Measurements from ENCODE around the gene SLC7A6.

SLC7A6 gene

DNA sequence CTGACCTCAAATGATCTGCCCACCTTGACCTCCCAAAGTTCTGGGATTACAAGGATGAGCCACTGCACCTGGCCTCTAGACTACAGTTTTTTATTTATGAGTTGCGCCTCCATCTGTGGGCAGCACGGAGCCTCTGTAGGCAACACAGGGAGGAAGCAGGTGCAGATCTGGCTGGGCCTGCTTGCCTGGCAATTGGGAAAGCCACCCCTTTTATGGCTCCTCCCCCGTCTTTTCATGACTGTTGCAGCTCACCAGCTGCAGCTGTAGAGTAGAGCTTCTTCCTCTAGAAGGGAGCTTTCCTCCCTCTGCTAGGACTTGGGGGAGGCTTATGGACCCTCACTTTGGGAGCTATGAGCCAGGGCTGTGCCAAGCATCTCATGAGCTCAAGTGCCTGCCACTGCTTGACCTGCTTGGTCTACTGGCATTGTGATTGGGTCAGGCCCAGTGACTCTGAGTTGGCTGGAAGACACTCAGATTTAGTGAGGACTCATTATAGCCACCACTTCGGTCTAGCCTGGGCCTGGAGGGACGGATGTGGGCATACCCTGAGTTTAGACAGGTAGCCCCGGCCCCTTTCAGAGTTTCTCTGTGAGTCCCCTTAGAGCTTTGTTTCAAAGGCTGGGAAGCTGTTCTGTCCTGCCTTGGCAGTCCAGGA is 6.9 kb upstream of the SLC7A6 start:
- DNase-seq (ENCODE audit: low read depth in 2 of 2) = no peak

DNA sequence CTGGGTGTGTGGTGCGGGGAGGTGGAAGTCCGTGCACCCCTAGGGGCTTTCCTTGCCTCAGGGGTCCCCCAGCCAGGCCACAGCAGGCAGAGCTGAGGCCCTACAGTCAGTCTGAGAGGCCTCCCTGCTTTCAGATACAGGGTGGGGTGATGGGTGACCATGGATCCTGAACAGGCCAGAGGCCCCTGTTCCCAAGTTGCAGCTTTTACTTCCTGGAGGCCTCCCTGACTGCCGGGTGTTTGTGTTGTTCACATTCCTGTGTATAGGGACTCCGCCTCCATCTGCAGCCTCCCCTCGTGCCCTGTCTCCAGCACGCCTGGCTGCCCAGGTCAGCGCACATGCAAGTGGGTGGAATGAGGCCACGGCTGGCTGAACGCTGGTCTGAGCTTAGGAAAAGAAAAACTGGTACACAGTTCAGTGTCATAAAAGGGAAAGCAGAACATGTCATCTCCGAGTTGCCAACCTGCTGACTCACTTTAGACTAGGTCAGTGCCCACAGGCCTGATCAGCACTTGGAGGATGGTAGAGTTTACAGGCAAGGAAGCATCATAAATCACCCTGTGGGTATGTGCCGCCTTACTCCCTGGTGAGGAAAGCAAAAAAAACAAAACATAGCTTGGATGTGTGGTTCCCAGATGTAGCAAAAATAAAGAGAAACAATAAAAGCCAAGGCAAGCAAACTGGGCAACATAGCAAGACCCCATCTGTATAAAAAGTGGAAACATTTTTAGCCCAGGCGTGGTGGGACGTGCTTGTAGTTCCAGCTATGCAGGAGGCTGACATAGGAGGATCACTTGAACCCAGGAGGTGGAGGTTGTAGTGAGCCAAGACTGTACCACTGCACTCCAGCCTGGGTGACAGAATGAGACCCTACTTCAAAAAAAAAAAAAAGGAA is 6.2 kb upstream of the SLC7A6 start:
- DNase-seq (ENCODE audit: low read depth in 2 of 2) = no peak

DNA sequence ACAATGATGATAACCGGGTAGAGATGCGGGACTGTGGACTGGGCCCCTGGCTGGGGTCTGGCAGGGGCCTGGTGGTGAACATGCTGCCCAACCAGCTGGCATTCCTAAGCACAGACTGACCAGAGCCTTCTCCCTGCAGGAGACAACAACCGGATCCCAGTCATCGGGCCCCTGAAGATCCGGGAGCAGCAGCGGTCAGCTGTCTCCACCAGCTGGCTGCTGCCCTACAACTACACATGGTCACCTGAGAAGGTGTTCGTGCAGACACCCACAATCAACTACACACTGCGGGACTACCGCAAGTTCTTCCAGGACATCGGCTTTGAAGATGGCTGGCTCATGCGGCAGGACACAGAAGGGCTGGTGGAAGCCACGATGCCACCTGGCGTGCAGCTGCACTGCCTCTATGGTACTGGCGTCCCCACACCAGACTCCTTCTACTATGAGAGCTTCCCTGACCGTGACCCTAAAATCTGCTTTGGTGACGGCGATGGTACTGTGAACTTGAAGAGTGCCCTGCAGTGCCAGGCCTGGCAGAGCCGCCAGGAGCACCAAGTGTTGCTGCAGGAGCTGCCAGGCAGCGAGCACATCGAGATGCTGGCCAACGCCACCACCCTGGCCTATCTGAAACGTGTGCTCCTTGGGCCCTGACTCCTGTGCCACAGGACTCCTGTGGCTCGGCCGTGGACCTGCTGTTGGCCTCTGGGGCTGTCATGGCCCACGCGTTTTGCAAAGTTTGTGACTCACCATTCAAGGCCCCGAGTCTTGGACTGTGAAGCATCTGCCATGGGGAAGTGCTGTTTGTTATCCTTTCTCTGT is 5.1 kb upstream of the SLC7A6 start:
- no peak for DNase-seq (ENCODE audit: low read depth in 2 of 2)

GRCh38 chr16:68263559-68264127 is 683 bp upstream of the SLC7A6 start:
- DNase-seq (ENCODE audit: low read depth in 2 of 2) = no peak

GRCh38 chr16:68265078-68265920 is 973 bp downstream of the SLC7A6 start:
- DNase-seq (ENCODE audit: low read depth in 2 of 2) = peak; percentile 33 to 43

DNA sequence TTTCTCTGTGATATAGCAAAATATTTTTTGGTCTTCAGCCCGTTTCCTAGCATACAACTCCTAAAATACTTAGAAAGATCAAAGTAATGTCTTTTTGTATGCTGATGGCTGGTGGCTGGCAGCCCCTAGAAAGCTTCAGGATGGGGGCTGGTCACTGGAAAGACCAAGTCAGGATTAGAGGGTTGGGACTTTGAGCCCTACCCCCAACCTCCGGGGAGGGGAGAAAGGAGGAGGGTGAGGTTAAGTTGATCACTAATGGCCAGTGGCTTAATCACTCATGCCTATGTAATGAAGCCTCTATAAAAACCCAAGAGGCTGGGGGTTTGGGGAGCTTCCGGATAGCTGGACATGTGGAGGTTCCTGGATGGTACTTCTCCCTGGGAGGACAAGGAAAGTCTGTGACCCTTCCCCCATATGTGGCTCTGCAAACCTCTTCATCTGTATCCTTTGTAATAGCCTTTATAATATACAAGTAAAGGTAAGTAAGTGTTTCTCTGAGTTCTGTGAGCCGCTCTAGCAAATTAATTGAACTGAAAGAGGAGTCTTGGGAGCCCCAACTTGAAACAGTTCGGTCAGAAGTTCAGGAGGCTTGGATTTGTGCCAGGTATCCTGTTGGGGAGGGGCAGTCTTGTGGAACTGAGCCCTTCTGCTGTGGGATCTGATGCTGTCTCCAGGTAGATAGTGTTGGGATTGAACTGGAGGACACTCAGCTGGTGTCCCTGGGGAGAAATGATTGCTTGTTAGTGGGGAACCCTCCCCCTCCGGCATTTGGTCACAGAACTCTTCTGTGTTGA is 3.5 kb downstream of the SLC7A6 start:
- no peak for DNase-seq (ENCODE audit: low read depth in 2 of 2)

DNA sequence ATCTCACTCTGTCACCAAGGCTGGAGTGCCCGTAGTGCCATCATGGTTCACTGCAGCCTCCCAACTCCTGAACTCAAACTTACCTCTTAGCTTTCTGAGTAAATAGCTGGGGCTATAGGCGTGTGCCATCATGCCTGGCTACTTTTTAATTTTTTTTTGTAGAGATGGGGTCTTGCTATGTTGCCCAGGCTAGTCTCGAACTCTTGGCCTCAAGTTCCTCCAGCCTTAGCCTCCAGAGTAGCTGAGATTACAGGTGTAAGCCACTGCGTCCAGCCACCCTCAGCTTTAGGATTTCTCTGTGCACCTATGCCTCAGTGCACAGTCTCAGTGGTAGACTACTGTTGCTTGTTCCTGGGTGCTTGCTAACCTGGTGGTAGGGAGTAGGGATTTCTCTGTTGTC is 5.5 kb downstream of the SLC7A6 start:
- no peak for DNase-seq (ENCODE audit: low read depth in 2 of 2)

DNA sequence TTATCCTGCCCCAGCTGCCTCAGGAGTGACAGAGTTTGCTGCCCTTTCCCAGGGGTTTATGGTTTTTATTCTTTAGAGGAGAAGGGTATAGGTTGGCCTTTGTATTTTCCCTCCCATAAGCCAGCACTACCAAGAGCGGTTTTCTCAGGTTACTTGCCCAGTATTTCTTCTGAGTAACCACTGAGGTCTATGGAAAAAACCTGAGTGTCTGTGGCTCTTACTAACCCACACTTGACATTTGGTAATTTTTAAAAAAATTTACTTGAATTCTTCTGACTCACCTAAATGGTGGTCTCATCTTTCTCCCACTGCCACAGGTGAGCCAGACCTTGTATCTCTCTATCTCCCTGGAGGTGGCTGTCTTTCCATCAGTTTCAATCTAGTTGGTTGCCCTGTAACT is 6.0 kb downstream of the SLC7A6 start:
- no peak for DNase-seq (ENCODE audit: low read depth in 2 of 2)

- no peak for DNase-seq (ENCODE audit: low read depth in 2 of 2)
Measured at GRCh38 chr16:68272507-68273209, 8.3 kb downstream of the SLC7A6 start.

- DNase-seq (ENCODE audit: low read depth in 2 of 2) = no peak
Measured at GRCh38 chr16:68273459-68273858, 9.1 kb downstream of the SLC7A6 start.

GRCh38 chr16:68273896-68274295 is 9.6 kb downstream of the SLC7A6 start:
- DNase-seq (ENCODE audit: low read depth in 2 of 2) = no peak

- DNase-seq (ENCODE audit: low read depth in 2 of 2) = no peak
Measured at GRCh38 chr16:68274441-68274840, 10.1 kb downstream of the SLC7A6 start.

GRCh38 chr16:68275611-68276191 is 11.4 kb downstream of the SLC7A6 start:
- no peak for DNase-seq (ENCODE audit: low read depth in 2 of 2)

DNA sequence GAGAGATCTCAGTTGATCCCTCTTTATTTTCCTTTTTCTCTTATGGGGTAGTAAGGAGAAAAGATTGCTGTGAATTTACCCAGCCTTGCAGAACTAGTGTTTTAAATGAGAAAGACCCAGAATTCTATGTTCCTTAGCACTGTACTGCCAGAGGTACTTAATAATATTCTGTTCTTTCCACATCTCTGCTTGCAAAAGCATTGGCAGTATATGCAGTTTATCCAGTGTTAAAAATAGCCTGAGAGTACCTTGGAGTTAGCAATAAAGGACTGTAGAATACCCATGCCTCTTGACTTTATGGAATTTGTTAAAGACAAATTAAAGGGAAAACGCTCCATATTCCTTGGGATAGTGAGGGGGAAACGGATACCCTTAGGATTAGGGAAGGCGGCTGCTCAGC is 11.9 kb downstream of the SLC7A6 start:
- no peak for DNase-seq (ENCODE audit: low read depth in 2 of 2)

DNA sequence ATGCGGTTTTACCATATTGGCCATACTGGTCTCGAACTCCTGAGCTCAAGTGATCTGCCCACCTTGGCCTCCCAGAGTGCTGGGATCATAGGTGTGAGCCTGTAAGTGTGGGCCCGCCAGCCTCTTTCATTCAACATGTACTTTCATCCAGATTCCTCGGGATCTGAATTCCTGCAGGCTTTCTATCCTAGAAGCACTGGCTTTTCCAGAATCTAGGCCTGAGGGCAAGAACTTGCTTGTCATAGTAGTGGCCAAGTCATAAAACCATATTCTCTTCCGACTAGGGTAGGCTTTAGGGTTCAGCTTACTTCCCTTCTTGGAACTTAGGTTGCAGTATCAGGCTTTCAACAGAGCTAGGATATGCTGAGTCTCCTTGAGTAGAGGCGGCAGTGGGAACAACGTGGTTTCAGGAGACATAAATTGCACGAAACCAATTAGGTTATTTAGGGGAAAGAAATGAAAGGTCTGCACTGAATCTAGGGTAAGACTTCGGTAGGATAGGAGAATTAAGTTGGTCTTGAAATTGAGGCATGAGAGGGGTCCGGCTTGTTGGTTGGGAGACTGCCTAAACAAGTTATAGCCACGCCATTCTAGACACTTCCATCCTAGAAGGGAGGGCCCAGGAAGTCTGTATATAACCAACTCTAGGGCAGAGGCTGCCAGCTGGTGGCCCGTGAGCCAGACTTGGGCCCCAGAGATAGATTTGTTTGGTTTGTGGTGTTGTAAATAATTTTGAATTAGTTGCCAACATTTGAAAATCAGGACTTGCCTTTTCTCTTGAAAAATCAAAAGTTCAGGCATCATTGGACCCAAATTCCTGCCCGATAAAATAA is 15.6 kb downstream of the SLC7A6 start:
- DNase-seq (ENCODE audit: low read depth in 2 of 2) = no peak

DNA sequence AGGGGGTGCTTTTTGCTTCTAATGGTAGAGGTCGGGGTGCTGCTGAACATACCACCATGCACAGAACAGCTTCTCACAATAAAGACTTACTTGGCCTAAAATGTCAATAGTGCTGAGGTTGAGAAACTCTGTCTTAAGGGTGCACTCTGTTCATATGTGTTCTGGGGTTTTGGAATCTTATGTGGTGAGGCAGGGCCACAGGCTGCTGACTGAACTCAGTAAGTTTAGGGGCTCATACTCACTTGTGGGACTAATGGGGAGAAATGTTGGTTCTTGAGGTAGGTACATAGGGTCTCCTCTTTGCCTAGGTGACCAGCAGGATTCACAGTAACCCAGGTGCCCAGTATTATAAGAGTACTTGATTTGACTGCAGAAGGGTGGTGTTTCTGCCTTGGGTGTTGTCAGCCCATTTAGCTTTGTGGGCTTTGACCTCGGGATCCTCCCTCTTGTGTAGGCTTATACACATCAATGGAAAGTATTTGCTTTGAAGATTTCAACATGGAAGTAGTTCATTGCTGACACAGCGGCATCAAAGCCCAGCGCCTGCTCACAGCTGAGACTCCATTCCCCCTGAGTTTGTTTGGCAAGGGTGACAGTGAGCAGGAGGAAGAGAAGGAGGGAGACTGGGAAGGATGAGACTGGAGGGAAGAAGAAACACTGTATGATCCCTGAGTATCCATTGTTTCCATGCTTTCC is 17.2 kb downstream of the SLC7A6 start:
- no peak for DNase-seq (ENCODE audit: low read depth in 2 of 2)

- no peak for DNase-seq (ENCODE audit: low read depth in 2 of 2)
Measured at GRCh38 chr16:68282064-68282452, 17.7 kb downstream of the SLC7A6 start.

- no peak for DNase-seq (ENCODE audit: low read depth in 2 of 2)
Measured at GRCh38 chr16:68283346-68283745, 19.0 kb downstream of the SLC7A6 start.
